KBM-7 (cell line): Measurements from ENCODE around the gene GSG1L2.

Experiments used
- DNase-seq: peaks from one replicate; pipeline ENCODE4 v3.0.0-alpha.2; 2015
- in situ Hi-C: fragments of 300-500 bp; cut with MboI; formaldehyde crosslinking; loops from 2 replicates; pipeline ENCODE4 v1.14.3; 2020; ENCODE audit warnings: low sequenced_read_pairs, low pct_unique_long_range_greater_than_20kb, mixed read lengths

Gene GSG1L2

GRCh38 chr17:9760266-9760665 lies 61.6 kb downstream of the GSG1L2 start:
- in situ Hi-C loops = no loop called here
- DNase-seq = no peak

DNA sequence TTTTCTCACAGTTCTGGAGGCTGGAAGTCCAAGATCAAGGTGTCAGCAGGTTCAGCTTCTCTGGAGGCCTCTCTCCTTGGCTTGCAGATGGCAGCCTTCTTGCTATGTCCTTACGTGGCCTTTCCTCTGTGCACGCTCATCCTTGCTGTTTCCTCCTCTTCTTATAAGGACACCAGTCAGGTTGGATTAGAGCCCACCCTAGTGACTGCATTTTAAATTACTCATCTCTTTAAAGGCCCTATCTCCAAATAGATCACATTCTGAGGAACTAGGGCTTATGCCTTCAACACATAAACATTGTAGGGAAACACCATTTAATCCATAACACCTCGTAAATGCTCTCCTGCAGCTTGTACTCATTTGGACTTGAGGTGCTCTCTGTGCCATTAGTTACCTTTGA lies 66.8 kb downstream of the GSG1L2 start:
- in situ Hi-C loops = no loop called here
- no peak for DNase-seq
